Measurements from ENCODE around the gene ERN1. TPM values are rescaled to one million over a fixed set of nuclear protein-coding genes. Genes with fewer than 3 reads are reported as not detected.

Gene ERN1
- total and polyA plus RNA-seq, 2 donors (not counting 3 experiments of a cell fraction or from before 2014, with no cell fraction given) = 9.1 to 21.5 TPM

DNA sequence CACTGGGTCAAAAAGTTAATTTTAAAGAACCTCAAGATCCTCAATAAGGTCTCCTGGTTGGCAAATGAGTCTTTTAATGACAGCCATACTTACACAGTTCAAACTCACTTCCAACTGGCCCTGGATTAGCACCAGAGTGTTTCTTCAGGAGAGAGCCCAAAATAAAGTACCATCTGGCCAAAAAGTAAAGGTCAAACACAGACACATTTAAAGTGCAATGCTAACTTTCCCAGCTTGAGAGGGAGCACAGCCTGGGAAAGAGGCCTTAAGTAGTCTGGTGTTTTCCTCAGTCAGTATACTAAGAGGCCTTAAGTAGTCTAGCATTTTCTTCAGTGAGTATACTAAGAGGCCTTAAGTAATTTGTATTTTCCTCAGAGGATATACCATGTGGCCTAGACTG, 46.6 kb upstream of the ERN1 start:
- DNase-seq (ENCODE audit: low read depth, low spot score) (no peak), FAIRE-seq (no peak)
- no TSS peak for BruUV-seq (replicated peaks)
- Histone ChIP-seq H3K36me3 (ENCODE audit: control insufficient read depth in 2 of 2, extremely low read depth in 1 of 2, insufficient read depth in 2 of 2, low read length in 2 of 2) (peaks cover 0 to 4% of the 10 kb centered on the region in 2 experiments), H3K4me2 (ENCODE audit: insufficient read depth, low read length) (no peak overlapping the region), H3K27me3 (ENCODE audit: control insufficient read depth in 2 of 2, insufficient read depth in 2 of 2, low read length in 2 of 2) (no peaks in the 10 kb centered on the region), H3K4me3 (replicated peaks in 1 of 3; ENCODE audit: insufficient read depth in 1 of 3, low read depth in 1 of 3, low read length in 3 of 3) (no peak overlapping the region), H3K9ac (replicated peaks; ENCODE audit: extremely low read depth, insufficient read depth, low read length) (no peak overlapping the region), H3K9me3 (replicated peaks; ENCODE audit: control insufficient read depth, insufficient read depth, low read length) (no peaks in the 10 kb centered on the region), H3K79me2 (ENCODE audit: control insufficient read depth, insufficient read depth, low read length) (no peaks in the 10 kb centered on the region), H3K9me1 (replicated peaks; ENCODE audit: control insufficient read depth, extremely low read depth, insufficient read depth, low read length) (no peaks in the 10 kb centered on the region), H2AFZ (ENCODE audit: low read depth, low read length) (no peak overlapping the region), H3K4me1 (ENCODE audit: control insufficient read depth, extremely low read depth, insufficient read depth, low read length) (peaks cover 40% of the 10 kb centered on the region), H4K20me1 (replicated peaks; ENCODE audit: control insufficient read depth, extremely low read depth, insufficient read depth, low read length) (no peaks in the 10 kb centered on the region), H3K27ac (ENCODE audit: insufficient read depth, low read depth, low read length) (no peak overlapping the region)
- ChIA-PET POLR2A (no interaction called here), CTCF (interaction anchor here (1.5 kb wide), 1 partner anchor 106 kb away, joined by 3 read pairs; no protein-coding TSS in a partner anchor)
- intact Hi-C loops (cut with micrococcal nuclease) = no loop called here
- no peak for TF ChIP-seq MYC (IDR thresholded peaks at IDR 0.05; ENCODE audit: low read depth, low read length)
- no peak for TF ChIP-seq MAX (IDR thresholded peaks at IDR 0.05; ENCODE audit: insufficient read depth, insufficient read length)
- TF ChIP-seq EZH2 (IDR thresholded peaks at IDR 0.05; ENCODE audit: borderline replicate concordance, low read depth, low read length, severe bottlenecking) = no peak
- TF ChIP-seq JUN (IDR thresholded peaks at IDR 0.05; ENCODE audit: borderline replicate concordance, insufficient read depth, insufficient read length, low read depth) = no peak
- TF ChIP-seq, protein P1, sequence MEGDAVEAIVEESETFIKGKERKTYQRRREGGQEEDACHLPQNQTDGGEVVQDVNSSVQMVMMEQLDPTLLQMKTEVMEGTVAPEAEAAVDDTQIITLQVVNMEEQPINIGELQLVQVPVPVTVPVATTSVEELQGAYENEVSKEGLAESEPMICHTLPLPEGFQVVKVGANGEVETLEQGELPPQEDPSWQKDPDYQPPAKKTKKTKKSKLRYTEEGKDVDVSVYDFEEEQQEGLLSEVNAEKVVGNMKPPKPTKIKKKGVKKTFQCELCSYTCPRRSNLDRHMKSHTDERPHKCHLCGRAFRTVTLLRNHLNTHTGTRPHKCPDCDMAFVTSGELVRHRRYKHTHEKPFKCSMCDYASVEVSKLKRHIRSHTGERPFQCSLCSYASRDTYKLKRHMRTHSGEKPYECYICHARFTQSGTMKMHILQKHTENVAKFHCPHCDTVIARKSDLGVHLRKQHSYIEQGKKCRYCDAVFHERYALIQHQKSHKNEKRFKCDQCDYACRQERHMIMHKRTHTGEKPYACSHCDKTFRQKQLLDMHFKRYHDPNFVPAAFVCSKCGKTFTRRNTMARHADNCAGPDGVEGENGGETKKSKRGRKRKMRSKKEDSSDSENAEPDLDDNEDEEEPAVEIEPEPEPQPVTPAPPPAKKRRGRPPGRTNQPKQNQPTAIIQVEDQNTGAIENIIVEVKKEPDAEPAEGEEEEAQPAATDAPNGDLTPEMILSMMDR (IDR thresholded peaks at IDR 0.05; ENCODE audit: extremely low read depth in 1 of 2, insufficient read depth in 1 of 2, low read depth in 1 of 2, low read length in 2 of 2) = no peak
- no peak for TF ChIP-seq POLR2A (IDR thresholded peaks at IDR 0.05; ENCODE audit: low read depth, low read length)
- no peak for TF ChIP-seq GATA2 (IDR thresholded peaks at IDR 0.05; ENCODE audit: insufficient read depth, insufficient read length, low read depth, low read length)
- no peak for TF ChIP-seq POLR2AphosphoS5 (IDR thresholded peaks at IDR 0.05; ENCODE audit: insufficient read depth, low read depth, low read length)
- no peak for TF ChIP-seq FOS (IDR thresholded peaks at IDR 0.05; ENCODE audit: borderline replicate concordance, insufficient read depth, low read length)
- dilution Hi-C loops (cut with MboI; ENCODE audit: extremely low pct_ligation_motif_present, low sequenced_read_pairs) = no loop called here
